Stomach (tissue), 4 donors: ENCODE measurements around the gene RETREG1.

Experiments used
- CTCF ChIP-seq, 7 experiments: fragments of 450-650 bp in 4 of 7; fragments of 200-600 bp in 3 of 7; sonication (generic) in 3 of 7; IDR thresholded peaks; one replicate each; pipeline ENCODE4 v1.5.1; 2016 to 2019; ENCODE audit warnings: antibody characterized with exemption in 7 of 7, control low read depth in 2 of 7, mild to moderate bottlenecking in 1 of 7
- EP300 ChIP-seq: sonication (generic); formaldehyde crosslinking; IDR thresholded peaks from one replicate; pipeline ENCODE4 v1.6.1; 2017; ENCODE audit warnings: antibody characterized with exemption
- POLR2A ChIP-seq, 4 donors: fragments of 450-650 bp; IDR thresholded peaks; one replicate each; pipeline ENCODE4 v1.6.1; 2016; ENCODE audit warnings: antibody characterized with exemption in 4 of 4, control low read depth in 2 of 4, mild to moderate bottlenecking in 1 of 4, moderate library complexity in 1 of 4
- POLR2AphosphoS5 ChIP-seq, 3 donors: sonication (generic); formaldehyde crosslinking; IDR thresholded peaks; one replicate each; pipeline ENCODE4 v1.6.1; 2016; ENCODE audit warnings: antibody characterized with exemption in 3 of 3

DNA sequence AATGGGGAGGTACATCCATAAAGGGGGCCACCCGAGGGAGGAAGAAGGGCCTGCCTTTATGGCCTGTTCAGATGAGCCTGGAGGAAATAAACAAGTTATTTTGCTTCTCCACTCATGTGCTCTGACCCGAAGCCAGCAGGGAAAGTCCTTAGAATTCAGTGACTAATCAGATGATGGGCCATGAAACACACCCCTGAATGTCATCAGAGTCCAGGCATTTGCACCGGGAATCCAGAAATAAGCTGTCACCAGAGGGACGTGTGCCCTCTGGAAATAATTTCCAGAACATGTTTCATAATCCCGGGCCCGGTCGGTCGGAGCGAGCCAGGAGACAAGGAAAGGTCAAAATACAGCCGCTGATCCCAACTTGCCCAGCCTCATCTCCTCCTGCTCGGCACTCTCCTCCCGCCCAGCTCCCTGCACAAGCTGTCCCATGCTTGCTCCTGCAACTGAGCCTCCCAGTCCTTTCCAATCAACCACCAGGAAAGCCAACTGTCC is 77.6 kb downstream of the RETREG1 start:
- TF ChIP-seq POLR2A (IDR thresholded peaks at IDR 0.05) (no peak), POLR2AphosphoS5 (IDR thresholded peaks at IDR 0.05) (peak; percentile 15 to 67 (median 43)), CTCF (IDR thresholded peaks at IDR 0.05) (no peak), EP300 (no peak)
